Activated naive CD4-positive, alpha-beta T cell treated with Interleukin-2 at 50 U/mL for 16 hours (primary cell): ENCODE results near the gene LIN7A.

ENCODE experiments used
- DNase-seq: peaks from one replicate; pipeline ENCODE4 v3.0.0-alpha.2; 2020

LIN7A gene

GRCh38 chr12:80937391-80938238, at the start of gene LIN7A:
Gene LIN7A (minus strand): TSS chr12:80937934. CDS start chr12:80937722, 212 bp downstream.
- DNase-seq = no peak

- no peak for DNase-seq
These were observed 48.5 kb upstream of the LIN7A start for GRCh38 chr12:80986224-80986623.

GRCh38 chr12:80979816-80980215, 42.1 kb upstream of the LIN7A start:
- no peak for DNase-seq

- no peak for DNase-seq
These were observed 41.5 kb upstream of the LIN7A start for GRCh38 chr12:80979251-80979650.

- no peak for DNase-seq
These were observed 39.6 kb upstream of the LIN7A start for GRCh38 chr12:80977346-80977745.

- no peak for DNase-seq
These were observed 30.6 kb upstream of the LIN7A start for GRCh38 chr12:80968326-80968725.

- no peak for DNase-seq
These were observed 29.8 kb upstream of the LIN7A start for GRCh38 chr12:80967565-80967964.

- DNase-seq = no peak
These were observed 28.3 kb upstream of the LIN7A start for GRCh38 chr12:80966001-80966400.

- DNase-seq = no peak
These were observed 20.4 kb upstream of the LIN7A start for GRCh38 chr12:80958162-80958561.

GRCh38 chr12:80954857-80955520, 17.3 kb upstream of the LIN7A start:
- no peak for DNase-seq

GRCh38 chr12:80952443-80952842, 14.7 kb upstream of the LIN7A start:
- no peak for DNase-seq

GRCh38 chr12:80946591-80946990, 8.9 kb upstream of the LIN7A start:
- no peak for DNase-seq

- no peak for DNase-seq
These were observed 5.6 kb upstream of the LIN7A start for GRCh38 chr12:80943338-80943737.

GRCh38 chr12:80941916-80942315, 4.2 kb upstream of the LIN7A start:
- no peak for DNase-seq

- DNase-seq = no peak
These were observed 1.7 kb upstream of the LIN7A start for GRCh38 chr12:80939231-80939950.

- DNase-seq = no peak
These were observed 663 bp upstream of the LIN7A start for GRCh38 chr12:80938397-80938796.

GRCh38 chr12:80936642-80937390, 918 bp downstream of the LIN7A start:
- DNase-seq = no peak

- no peak for DNase-seq
These were observed 1.4 kb downstream of the LIN7A start for GRCh38 chr12:80936353-80936641.

- DNase-seq = no peak
These were observed 2.6 kb downstream of the LIN7A start for GRCh38 chr12:80935111-80935510.

- DNase-seq = no peak
These were observed 11.8 kb downstream of the LIN7A start for GRCh38 chr12:80925983-80926382.

GRCh38 chr12:80925237-80925636, 12.5 kb downstream of the LIN7A start:
- DNase-seq = no peak

GRCh38 chr12:80924437-80924836, 13.3 kb downstream of the LIN7A start:
- no peak for DNase-seq

GRCh38 chr12:80920006-80920405, 17.7 kb downstream of the LIN7A start:
- DNase-seq = no peak
